Measurements from ENCODE around the gene TTLL3. TPM values are rescaled to one million over a fixed set of nuclear protein-coding genes. Genes with fewer than 3 reads are reported as not detected.
"Not testable (repeated sequence)": the region's sequence is repeated elsewhere in the genome, so short reads cannot be mapped to it uniquely, and the experiment has no call there.

Gene TTLL3
- total RNA-seq, 2 donors from 2014 or later: 40.7 to 69.0 TPM

DNA sequence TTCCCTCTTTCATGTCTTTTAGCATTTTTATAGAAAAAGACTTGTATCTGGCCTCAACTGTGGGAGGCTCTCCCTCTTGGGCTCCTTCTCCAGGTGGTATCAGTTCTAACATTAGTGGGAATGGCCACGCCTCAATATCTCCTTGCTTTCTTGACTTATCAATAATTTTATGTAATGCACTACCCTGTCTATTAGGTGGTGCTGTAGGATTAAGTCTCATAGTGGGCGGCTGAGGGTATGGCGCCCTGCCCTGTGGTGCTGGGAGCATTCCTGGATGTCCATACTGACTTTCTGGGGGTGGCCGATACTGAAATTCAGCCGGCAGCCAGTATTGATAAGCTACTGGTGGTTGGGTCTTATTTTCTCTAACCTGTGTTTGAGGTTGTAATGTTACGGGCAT, 42.5 kb downstream of the TTLL3 start:
- intact Hi-C loops (cut with DNase I): no loop called here
- TF ChIP-seq POLR2A (IDR thresholded peaks at IDR 0.05) (no peak), POLR2AphosphoS5 (IDR thresholded peaks at IDR 0.05) (no peak)
- TF ChIP-seq, protein P1, sequence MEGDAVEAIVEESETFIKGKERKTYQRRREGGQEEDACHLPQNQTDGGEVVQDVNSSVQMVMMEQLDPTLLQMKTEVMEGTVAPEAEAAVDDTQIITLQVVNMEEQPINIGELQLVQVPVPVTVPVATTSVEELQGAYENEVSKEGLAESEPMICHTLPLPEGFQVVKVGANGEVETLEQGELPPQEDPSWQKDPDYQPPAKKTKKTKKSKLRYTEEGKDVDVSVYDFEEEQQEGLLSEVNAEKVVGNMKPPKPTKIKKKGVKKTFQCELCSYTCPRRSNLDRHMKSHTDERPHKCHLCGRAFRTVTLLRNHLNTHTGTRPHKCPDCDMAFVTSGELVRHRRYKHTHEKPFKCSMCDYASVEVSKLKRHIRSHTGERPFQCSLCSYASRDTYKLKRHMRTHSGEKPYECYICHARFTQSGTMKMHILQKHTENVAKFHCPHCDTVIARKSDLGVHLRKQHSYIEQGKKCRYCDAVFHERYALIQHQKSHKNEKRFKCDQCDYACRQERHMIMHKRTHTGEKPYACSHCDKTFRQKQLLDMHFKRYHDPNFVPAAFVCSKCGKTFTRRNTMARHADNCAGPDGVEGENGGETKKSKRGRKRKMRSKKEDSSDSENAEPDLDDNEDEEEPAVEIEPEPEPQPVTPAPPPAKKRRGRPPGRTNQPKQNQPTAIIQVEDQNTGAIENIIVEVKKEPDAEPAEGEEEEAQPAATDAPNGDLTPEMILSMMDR (IDR thresholded peaks at IDR 0.05): no peak

DNA sequence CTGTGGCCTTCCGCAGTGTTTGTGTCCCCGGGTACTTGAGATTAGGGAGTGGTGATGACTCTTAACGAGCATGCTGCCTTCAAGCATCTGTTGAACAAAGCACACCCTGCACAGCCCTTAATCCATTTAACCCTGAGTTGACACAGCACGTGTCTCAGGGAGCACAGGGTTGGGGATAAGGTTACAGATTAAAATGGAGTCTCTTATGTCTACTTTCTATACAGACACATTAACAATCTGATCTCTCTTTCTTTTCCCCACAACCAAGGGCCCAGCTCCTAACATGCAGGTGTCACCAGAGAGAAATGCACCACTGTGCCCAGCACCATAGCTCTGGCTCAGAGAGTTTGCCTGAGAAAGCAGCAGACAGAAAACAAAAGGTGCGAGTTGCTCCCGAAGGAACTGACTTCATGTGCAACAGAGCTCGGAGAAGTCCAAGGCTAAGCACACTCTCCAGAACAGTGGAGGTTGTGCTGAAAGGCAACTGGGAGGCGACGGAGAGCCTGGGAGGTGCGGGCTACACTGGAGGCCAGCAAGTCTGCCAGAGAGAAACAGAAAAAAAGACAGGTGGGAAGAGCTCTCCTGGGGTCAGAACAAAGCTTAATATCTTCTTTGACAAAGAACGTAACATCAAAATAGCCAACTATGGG, 44.4 kb downstream of the TTLL3 start:
- H3K4me3 ChIP-seq; DNase-seq (ENCODE audit: low spot score); H3K27me3 ChIP-seq (replicated peaks; ENCODE audit: insufficient read depth); H3K36me3 ChIP-seq; intact Hi-C loops (cut with DNase I); H3K4me1 ChIP-seq (replicated peaks); H3K9me3 ChIP-seq; H3K27ac ChIP-seq: not testable (repeated sequence)
- 75% methylated on average over 11 of the region's 11 CpGs for WGBS

More for the DNA sequence above, 42.5 kb downstream of the TTLL3 start:
- H3K27ac ChIP-seq: no peak overlapping the region
- DNase-seq (ENCODE audit: low spot score): no peak
- 96% methylated on average over 6 of the region's 6 CpGs for WGBS
- H3K4me1 ChIP-seq (replicated peaks): no peaks in the 10 kb centered on the region
- no peaks in the 10 kb centered on the region for H3K27me3 ChIP-seq (replicated peaks; ENCODE audit: insufficient read depth)
- no peaks in the 10 kb centered on the region for H3K9me3 ChIP-seq
- no peaks in the 10 kb centered on the region for H3K36me3 ChIP-seq
- H3K4me3 ChIP-seq: no peak overlapping the region

DNA sequence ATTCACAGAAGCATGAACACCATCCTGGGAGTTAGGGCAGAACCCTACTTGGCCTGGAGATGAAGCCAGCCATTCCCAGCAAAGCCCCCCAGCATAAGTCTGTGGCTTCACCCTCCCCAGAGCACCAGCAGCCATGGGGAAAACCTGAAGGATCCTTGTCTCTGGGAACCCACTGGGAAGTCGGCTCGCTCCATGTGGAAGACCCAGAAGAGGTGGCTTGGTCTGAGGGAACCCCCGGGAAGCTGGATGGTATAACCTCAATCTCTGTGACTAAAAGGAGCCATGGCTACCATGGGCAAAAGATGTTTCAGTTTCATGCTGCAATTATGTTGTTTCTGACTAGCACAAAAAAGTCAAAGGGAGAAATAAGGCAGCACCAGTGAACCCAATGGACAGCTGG, 45.5 kb downstream of the TTLL3 start:
- Histone ChIP-seq H3K4me3 (no peak overlapping the region), H3K27me3 (replicated peaks; ENCODE audit: insufficient read depth) (no peaks in the 10 kb centered on the region), H3K27ac (no peak overlapping the region), H3K36me3 (no peaks in the 10 kb centered on the region), H3K4me1 (replicated peaks) (no peaks in the 10 kb centered on the region), H3K9me3 (no peaks in the 10 kb centered on the region)
- no peak for DNase-seq (ENCODE audit: low spot score)
- intact Hi-C loops (cut with DNase I): no loop called here
- no peak for TF ChIP-seq POLR2AphosphoS5 (IDR thresholded peaks at IDR 0.05)
- TF ChIP-seq, protein P1 (IDR thresholded peaks at IDR 0.05): no peak
- TF ChIP-seq POLR2A (IDR thresholded peaks at IDR 0.05): no peak
- WGBS: 95% methylated on average over 3 of the region's 3 CpGs

DNA sequence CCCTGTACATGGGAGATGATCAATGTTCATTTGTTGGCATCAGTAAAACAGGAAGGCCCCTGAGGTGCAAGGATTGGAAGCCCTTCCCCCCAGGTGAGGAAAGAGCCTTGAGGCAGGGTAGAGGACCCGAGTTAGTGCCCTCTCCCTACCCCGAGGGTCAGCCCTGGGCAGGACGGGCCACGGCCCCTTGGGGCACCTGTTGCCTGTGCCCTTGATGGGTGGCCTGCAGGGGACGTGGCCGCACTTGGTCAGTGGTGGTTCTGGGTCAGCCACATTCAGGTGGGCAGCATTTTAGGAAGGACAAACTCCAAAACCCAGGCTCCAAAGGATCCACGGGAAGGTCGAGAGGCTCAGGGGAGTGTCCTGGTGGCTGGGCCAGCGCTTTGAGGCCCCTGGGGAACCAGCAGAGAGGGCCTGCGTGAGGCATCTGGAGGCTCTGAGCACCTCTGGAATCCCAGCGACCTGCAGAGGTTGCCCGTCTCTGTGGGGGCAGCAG, 49.5 kb downstream of the TTLL3 start:
- 84% methylated on average over 12 of the region's 12 CpGs for WGBS
- Histone ChIP-seq H3K27ac (no peak overlapping the region), H3K9me3 (no peaks in the 10 kb centered on the region), H3K27me3 (replicated peaks; ENCODE audit: insufficient read depth) (no peaks in the 10 kb centered on the region), H3K36me3 (no peaks in the 10 kb centered on the region), H3K4me3 (no peak overlapping the region), H3K4me1 (replicated peaks) (no peaks in the 10 kb centered on the region)
- DNase-seq (ENCODE audit: low spot score): no peak
- intact Hi-C loops (cut with DNase I): no loop called here
- no peak for TF ChIP-seq POLR2A (IDR thresholded peaks at IDR 0.05)
- no peak for TF ChIP-seq POLR2AphosphoS5 (IDR thresholded peaks at IDR 0.05)
- TF ChIP-seq, protein P1 (IDR thresholded peaks at IDR 0.05): no peak

DNA sequence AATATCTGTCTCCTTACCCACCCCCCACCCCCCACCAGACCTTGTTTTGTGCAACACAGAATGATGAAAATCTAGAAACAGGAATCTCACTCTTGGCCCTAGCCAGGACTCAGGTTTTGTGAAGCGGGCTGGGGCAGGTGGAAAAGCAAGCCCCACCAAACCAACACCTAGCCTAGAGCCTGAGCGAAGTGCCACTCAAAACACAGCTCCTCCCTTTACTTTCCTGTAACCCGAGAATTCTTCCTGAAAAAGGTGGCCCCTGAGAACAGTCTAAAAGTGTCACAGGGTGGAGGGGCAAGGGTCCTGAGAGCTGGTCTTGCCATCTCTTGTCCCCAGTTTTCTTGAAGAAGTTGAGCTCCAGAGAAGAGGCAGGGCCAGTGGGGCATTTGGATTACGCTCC, 51.1 kb downstream of the TTLL3 start:
- no peaks in the 10 kb centered on the region for H3K9me3 ChIP-seq
- intact Hi-C loops (cut with DNase I): no loop called here

More for the DNA sequence above, 51.1 kb downstream of the TTLL3 start:
- H3K27ac ChIP-seq: no peak overlapping the region
- H3K4me1 ChIP-seq (replicated peaks): no peaks in the 10 kb centered on the region
- no peaks in the 10 kb centered on the region for H3K36me3 ChIP-seq
- TF ChIP-seq, protein P1 (IDR thresholded peaks at IDR 0.05): no peak
- TF ChIP-seq POLR2AphosphoS5 (IDR thresholded peaks at IDR 0.05) (no peak), POLR2A (IDR thresholded peaks at IDR 0.05) (no peak)
- whole genome bisulfite sequencing: 91% methylated on average over 4 of the region's 4 CpGs
- no peak for DNase-seq (ENCODE audit: low spot score)
- no peaks in the 10 kb centered on the region for H3K27me3 ChIP-seq (replicated peaks; ENCODE audit: insufficient read depth)
- H3K4me3 ChIP-seq: no peak overlapping the region
